ENCODE data around the gene STARD4. TPM values are rescaled to one million over a fixed set of nuclear protein-coding genes. Genes with fewer than 3 reads are reported as not detected.

The STARD4 gene, protein sequence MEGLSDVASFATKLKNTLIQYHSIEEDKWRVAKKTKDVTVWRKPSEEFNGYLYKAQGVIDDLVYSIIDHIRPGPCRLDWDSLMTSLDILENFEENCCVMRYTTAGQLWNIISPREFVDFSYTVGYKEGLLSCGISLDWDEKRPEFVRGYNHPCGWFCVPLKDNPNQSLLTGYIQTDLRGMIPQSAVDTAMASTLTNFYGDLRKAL
- total RNA-seq: 166 and 254 TPM in 2 replicates

DNA sequence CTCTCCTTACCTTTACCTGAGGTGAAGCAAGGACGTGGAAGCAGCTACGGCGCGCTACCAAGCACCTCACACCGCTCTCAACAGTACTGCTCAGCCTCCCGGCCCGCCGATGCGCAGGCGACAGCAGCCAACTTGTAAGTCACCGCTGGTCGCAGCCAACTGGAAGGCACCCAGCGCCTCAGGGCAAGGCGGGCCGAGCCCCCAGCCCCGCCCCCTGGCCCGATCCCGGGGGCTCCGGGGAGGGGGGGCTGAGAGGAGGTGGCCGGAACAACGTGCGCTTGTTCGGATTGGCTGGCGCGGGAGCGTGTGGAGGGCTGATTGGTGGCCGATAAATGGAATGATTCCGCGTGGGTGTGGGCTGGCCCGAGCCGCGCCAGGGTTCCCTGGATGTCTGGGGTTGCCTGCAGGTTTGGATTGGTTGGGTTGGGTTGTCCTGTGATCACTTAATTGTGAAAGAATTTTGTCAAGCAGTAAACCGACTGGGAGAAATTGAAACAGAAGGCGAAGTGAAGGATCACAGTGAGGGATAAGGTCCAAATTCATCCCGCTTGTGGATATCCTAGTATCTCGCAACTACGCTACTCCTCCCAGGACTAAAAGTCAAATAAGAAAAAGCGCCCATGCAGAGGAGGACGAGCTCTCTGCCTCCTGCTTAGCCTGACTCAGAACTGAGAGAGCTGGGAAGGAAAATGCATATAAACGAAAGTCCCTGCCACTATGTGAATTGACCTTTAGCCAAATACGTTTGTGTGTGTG lies at the start of gene STARD4:
STARD4 (minus strand) TSS at position 161 of the 756 bp plus-strand sequence. CDS start 5,102 bp downstream, outside the sequence.

Other genes starting within 250 kb of the STARD4 start
- gene NREP, start 244.7 kb upstream of the STARD4 start, total RNA-seq: 31.1 and 68.2 TPM in 2 replicates